DMS79 (cell line): ENCODE data around the gene HIF1A.
A peak's percentile ranks its signal among the peaks of the same experiment; 100 is the strongest.
"Not testable (repeated sequence)": the region's sequence is repeated elsewhere in the genome, so short reads cannot be mapped to it uniquely, and the experiment has no call there.

Source experiments
- DNase-seq: peaks from one replicate; lab custom pipeline; 2025; lab: John Stamatoyannopoulos, UW

HIF1A gene

DNA sequence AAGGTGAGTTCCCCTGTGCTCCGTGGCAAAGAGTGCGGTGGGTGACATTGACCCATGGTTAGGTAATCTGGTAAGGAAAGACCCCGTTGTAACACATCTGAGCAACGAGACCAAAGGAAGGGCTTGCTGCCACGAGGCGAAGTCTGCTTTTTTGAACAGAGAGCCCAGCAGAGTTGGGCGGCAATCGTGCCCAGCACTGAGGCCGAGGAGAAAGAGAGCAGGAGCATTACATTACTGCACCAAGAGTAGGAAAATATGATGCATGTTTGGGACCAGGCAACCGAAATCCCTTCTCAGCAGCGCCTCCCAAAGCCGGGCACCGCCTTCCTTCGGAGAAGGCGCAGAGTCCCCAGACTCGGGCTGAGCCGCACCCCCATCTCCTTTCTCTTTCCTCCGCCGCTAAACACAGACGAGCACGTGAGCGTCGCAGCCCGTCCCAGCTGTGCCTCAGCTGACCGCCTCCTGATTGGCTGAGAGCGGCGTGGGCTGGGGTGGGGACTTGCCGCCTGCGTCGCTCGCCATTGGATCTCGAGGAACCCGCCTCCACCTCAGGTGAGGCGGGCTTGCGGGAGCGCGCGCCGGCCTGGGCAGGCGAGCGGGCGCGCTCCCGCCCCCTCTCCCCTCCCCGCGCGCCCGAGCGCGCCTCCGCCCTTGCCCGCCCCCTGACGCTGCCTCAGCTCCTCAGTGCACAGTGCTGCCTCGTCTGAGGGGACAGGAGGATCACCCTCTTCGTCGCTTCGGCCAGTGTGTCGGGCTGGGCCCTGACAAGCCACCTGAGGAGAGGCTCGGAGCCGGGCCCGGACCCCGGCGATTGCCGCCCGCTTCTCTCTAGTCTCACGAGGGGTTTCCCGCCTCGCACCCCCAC is at the start of gene HIF1A:
Gene HIF1A (plus strand): TSS at position 684 of the 865 bp plus-strand sequence. CDS start 292 bp downstream, outside the sequence.
- DNase-seq: peak; percentile 100

DNA sequence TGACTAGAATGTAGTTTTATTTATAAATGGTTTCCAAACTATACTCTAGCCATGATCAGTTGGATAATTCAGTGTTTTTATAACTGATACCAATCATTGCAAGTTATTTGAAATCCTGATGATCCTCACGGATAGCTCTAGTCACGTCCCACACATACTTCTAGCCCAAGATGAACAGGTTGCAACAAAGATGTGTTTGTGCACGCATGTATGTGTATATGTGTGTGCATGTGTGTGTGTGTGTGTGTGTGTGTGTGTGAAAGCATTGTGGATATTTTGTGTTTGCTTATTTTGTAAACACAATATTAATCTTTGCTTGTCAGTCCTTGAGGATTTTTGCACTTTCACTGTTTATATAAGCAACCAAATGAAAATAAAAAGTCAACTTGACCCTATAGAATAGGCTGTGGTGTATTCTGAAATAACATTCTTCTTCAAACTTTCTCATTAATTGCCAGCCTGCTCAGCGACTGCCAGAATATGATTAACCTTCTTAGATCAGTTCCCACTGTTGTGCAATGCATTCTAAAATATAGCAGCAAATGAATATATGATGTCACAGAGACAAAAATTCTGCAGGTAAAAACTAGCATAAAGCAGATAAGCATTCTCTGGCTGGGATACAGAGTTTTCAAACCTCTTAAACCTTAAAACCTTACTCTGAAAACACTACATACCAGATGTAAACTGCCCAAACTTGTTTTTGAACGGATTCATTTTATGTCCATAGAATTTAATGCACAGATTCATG is 48.8 kb upstream of the HIF1A start:
- no peak for DNase-seq

DNA sequence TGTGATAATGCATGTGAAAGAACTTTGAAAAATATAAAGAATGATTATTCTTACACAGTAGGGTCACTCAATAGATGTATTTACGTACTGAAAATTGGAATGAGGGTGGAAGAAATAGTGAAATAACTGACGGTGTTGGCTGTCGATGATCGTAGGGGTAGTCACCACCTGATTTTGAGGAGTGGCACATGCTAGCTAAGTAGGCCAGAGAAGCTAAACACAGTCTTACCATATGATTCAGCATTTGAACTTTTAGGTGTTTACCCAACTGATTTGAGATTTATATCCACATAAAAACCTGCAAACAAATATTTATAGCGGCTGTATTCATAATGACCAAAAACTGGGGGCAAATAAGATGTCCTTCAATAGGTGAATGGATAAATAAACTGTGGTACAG is 47.6 kb upstream of the HIF1A start:
- no peak for DNase-seq

DNA sequence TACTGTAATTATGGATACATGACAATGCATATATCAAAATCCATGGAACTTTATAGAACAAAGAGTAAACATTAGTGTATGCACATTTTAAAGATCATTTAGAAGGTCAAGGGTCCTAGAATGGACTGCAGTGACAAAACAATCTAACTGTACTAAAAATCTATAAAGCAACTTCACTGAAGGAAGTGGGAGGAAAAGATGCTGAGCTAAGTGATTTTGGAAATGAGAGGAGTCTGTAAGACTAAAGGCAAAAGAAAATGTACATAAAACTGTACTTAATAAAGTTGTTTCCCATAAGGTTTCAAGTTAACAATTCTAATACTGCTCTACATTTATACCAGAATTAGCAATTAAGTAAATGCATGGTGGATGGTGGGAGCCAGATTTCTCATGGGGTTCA is 46.9 kb upstream of the HIF1A start:
- DNase-seq: no peak

- DNase-seq: no peak
These were observed 46.0 kb upstream of the HIF1A start for GRCh38 chr14:61649283-61649682.

- DNase-seq: no peak
These were observed 44.0 kb upstream of the HIF1A start for GRCh38 chr14:61651355-61651754.

- DNase-seq: no peak
These were observed 42.6 kb upstream of the HIF1A start for GRCh38 chr14:61652526-61653262.

DNA sequence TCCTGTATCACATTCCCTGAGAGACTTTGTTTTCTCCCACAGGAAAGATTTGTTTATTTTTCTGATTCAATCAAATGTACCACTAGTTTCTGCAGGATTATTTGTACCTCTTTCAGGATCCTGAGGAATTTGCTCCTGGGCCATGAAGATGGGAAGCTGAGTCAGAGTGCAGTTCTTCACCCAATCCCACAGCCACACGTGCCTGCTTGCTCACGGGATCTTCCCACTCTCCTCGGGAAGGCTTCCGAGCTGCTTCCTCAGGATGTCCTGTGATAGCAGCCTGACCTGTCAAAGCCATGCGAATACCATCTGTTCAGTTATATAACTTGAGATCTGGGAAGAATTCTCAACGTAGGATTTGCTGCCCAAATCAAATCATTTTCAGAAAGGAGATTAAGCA is 41.8 kb upstream of the HIF1A start:
- DNase-seq: no peak

- no peak for DNase-seq
These were observed 41.3 kb upstream of the HIF1A start for GRCh38 chr14:61654026-61654425.

DNA sequence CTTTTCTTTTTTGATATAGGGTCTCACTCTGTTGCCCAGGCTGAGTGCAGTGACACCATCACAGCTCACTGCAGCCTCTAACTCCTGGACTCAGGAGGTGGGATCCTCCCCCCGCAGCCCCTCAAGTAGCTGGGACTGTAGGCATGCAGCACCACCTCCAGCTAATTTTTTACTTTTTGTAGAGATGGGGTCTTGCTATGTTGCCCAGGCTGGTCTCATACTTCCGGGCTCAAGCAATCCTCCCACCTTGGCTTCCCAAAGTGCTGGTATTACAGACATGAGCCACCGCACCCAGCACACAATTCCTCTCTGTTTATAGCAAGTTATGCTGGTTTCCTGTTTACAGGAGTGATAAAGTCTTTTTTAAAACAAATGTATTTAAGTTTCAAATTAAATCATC is 39.5 kb upstream of the HIF1A start:
- no peak for DNase-seq

DNA sequence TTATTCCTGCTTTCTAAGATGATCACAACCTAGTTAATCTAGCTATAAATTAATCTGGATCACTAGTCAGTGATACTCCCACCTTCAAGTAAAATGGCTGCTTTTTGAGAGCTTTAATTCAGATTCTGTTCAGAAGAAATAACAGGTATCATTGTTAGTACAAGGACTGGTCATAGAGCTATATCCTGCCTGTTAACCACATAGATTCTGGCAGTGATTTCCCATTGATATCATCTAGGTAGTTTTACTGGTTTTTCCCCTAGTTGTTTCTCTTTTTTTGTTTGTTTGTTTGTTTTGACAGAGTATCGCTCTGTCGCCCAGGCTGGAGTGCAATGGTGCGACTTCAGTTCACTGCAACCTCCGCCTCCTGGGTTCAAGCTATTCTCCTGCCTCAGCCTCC is 39.0 kb upstream of the HIF1A start:
- no peak for DNase-seq

- DNase-seq: not testable (repeated sequence)
These were observed 37.2 kb upstream of the HIF1A start for GRCh38 chr14:61658111-61658510.

- DNase-seq: no peak
These were observed 35.7 kb upstream of the HIF1A start for GRCh38 chr14:61659582-61659981.

DNA sequence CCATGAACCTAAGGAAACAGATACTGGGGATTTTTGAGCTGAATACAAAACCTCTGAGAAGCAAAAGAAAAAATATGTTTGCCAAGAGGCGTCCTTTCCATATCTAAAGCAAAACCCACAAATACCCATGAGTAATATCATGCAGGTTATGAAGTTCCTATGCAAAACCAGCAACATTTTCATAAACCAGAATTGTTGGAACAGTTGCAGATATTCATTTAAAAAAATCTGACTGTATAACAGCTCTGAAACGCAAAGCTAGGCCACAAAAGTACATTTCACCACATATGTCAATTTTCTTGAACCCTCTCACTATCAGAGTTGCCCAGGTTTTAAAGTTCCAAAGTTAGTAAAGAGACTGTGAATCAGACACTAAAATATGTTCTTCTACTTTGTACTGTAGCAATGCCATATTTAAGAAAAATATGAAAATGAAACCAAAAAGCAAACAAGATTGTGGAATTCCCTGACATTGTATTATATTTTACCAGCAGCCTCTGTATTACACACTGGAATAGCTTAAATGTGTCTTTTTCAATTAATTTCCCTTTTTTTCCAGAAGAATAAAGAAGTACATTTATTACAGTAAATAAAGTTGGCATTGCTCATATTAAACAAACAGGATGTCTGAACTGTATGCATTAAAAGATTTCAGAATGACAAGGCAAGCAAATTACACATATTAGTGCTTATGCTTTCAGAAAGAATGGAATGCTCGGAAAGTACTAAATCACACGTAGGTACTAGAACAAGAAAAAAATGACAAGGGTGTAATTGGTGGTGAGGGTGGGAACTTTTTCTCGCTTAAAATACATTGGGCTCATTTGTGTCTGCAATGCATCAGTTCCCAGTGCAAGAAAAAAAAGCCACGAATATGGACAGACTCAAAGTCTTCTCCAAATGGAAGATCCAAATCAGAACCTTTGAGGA is 33.6 kb upstream of the HIF1A start:
- no peak for DNase-seq

- DNase-seq: no peak
These were observed 32.6 kb upstream of the HIF1A start for GRCh38 chr14:61662437-61663311.

- DNase-seq: no peak
These were observed 31.9 kb upstream of the HIF1A start for GRCh38 chr14:61663312-61663979.

DNA sequence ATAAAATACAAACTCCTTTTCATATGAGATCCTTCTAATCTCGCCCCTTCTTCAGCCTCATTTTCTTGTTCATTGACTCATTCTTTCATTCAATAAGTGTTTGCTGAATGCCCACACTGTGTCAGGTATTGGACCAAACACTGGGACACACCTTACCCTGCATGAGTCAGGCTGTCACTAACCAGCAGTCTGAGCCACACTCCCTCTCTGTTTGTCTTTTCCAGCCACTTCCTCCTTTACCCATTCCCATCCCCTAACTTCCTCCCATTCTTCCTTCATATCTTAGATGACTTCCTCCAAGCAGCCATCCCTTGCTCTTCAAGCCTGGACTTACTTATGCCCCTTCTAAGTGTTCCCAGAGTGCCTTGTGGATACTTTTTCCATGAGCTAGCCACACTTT is 27.0 kb upstream of the HIF1A start:
- no peak for DNase-seq

- no peak for DNase-seq
These were observed 24.7 kb upstream of the HIF1A start for GRCh38 chr14:61670576-61670975.

- DNase-seq: no peak
These were observed 24.2 kb upstream of the HIF1A start for GRCh38 chr14:61671082-61671481.

DNA sequence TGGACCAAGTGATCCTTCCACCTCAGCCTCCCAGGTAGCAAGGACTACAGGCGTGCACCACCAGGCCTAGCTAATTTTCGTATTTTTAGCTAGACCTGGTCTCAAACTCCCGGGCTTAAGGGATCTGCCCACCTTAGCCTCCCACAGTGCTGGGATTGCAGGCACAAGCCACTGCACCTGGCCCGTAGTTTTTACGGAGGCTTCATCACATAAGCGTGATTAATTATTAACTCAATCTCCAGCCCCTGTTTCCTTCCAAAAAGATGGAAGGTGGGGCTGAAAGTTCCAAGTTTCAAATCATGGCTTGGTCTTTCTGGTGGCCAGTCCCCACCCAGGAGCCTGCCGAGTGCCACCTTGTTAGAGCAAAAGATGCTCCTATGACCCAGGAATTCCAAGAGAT is 22.5 kb upstream of the HIF1A start:
- DNase-seq: no peak
